A673 (cell line): ENCODE data around the gene RIPOR3.

Experiments
- EZH2 ChIP-seq: fragments of 200-600 bp; sonication (generic); IDR thresholded peaks from 2 replicates; pipeline ENCODE4 v1.6.1; 2017; ENCODE audit warnings: borderline replicate concordance, low read depth, mild to moderate bottlenecking, mixed read lengths, antibody characterized with exemption, low read length; ENCODE audit not compliant: poor library complexity, severe bottlenecking
- TF ChIP-seq, protein P1 (sequence below): fragments of 300-800, 200-600 bp; sonication (generic); conservative IDR thresholded peaks from 2 replicates; pipeline ENCODE4 v1.5.1; 2017; ENCODE audit warnings: low read depth, mild to moderate bottlenecking, antibody characterized with exemption, low read length, moderate library complexity, mixed read lengths

DNA sequence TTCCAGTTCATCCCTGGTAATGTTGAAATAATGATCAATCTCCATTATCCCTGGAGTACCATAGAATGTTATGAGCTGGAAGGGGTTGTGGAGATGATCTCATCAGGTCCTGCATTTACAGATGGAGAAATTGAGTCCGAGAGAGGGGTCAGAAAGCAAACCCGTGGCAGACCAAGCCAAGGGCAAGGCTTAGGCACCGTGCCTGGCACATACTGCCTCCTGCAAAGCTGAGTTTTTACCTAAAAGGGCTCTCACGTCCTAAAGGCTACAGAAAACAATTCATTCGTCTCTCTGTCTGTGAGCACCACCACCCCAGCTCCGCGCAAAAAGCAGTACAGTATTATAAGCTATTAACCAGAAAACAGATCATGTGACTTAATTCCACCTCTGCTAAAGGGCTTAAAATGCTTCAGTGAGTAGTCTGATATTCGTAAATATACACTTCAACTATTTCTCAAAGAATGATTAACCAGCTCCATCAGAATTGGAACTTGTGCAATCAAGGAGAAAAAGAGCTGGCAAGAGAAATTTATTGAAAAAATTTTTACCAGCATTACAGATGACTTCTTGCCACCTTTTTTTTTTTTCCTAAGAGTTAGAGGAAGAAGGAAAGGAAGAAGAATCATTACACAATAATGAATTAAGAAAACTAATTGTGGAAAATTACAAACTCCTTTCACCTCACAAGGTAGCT, 36.6 kb upstream of the RIPOR3 start:
- TF ChIP-seq, protein P1, sequence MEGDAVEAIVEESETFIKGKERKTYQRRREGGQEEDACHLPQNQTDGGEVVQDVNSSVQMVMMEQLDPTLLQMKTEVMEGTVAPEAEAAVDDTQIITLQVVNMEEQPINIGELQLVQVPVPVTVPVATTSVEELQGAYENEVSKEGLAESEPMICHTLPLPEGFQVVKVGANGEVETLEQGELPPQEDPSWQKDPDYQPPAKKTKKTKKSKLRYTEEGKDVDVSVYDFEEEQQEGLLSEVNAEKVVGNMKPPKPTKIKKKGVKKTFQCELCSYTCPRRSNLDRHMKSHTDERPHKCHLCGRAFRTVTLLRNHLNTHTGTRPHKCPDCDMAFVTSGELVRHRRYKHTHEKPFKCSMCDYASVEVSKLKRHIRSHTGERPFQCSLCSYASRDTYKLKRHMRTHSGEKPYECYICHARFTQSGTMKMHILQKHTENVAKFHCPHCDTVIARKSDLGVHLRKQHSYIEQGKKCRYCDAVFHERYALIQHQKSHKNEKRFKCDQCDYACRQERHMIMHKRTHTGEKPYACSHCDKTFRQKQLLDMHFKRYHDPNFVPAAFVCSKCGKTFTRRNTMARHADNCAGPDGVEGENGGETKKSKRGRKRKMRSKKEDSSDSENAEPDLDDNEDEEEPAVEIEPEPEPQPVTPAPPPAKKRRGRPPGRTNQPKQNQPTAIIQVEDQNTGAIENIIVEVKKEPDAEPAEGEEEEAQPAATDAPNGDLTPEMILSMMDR: no peak
- TF ChIP-seq EZH2: no peak
